ENCODE results near the gene PRKN.

PRKN gene

DNA sequence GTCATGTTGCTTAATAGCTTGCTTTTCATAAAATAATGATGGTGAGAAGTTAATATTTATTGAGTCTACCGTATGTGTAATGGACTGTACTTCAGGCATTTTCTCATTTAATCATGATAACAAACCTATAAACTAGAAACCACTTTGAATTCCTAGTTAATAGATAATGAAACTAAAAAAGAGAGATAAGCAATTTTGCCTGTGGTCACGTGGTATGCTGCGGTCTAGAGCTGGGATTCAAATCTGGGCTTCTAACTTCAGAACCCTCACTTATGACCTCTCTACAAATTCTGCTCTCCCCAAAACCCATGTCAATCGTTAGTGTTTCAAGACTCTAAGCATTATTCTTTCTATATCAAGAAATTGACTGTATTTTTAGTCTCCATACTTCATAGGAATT, 700.7 kb downstream of the PRKN start:
- TF ChIP-seq, protein P1, sequence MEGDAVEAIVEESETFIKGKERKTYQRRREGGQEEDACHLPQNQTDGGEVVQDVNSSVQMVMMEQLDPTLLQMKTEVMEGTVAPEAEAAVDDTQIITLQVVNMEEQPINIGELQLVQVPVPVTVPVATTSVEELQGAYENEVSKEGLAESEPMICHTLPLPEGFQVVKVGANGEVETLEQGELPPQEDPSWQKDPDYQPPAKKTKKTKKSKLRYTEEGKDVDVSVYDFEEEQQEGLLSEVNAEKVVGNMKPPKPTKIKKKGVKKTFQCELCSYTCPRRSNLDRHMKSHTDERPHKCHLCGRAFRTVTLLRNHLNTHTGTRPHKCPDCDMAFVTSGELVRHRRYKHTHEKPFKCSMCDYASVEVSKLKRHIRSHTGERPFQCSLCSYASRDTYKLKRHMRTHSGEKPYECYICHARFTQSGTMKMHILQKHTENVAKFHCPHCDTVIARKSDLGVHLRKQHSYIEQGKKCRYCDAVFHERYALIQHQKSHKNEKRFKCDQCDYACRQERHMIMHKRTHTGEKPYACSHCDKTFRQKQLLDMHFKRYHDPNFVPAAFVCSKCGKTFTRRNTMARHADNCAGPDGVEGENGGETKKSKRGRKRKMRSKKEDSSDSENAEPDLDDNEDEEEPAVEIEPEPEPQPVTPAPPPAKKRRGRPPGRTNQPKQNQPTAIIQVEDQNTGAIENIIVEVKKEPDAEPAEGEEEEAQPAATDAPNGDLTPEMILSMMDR (IDR thresholded peaks at IDR 0.05), result no peak

DNA sequence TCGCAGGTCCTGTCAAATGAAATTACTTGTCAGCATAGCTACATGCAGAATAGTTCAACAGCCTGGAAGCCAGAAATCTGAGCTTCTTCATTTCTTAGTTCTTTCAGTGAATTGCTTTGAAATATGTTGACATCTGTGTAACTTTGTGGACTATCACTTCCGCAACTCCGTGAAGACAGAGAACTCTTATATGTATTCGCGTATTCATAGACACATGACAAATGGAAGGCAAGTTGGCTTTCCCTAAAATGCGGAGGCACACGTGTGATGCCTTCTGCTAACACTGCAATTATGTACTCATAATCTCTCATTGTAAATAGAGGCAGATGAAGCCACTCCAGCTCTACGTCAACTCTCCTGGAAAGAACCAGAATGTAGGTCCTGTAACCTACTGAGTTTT, 701.5 kb downstream of the PRKN start:
- TF ChIP-seq, protein P1 (IDR thresholded peaks at IDR 0.05), result no peak

DNA sequence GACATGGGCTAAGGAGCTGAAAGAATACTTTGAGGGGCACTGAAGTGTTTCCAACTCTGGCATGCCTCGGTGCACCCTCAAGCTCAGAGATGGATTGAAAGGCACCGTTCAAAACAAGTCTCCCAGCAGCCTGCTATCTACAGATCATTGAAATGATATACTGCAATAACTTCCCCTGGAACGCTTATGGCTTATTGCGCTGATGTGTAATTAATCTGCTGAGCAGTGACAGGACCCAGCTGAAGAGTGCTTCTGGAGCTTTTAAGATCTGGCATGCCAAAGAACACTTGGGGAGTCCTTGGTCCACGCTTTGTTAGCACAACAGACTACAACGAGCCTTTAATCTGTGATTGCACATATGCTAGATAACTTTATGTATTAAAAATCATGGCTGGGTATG, 708.2 kb downstream of the PRKN start:
- TF ChIP-seq, protein P1 (IDR thresholded peaks at IDR 0.05), result no peak

DNA sequence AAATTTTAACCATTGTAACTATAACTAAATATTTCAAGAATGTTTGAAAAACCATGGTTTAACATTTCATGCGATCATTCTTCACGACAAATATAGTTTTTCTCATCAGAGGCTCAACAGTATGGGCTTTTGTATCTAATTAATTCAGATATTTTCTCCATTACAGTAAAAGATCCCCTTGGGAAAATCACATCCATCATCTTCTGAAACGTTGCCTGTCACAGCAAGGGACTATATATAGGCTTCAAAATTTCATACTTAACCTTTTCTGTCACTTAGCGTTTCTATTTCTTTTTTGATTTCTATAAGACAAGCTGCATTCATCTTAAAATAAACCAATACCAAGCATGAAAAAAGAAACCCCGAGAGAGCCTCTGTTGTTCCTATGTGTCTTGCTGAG, 710.0 kb downstream of the PRKN start:
- TF ChIP-seq, protein P1 (IDR thresholded peaks at IDR 0.05), result no peak

DNA sequence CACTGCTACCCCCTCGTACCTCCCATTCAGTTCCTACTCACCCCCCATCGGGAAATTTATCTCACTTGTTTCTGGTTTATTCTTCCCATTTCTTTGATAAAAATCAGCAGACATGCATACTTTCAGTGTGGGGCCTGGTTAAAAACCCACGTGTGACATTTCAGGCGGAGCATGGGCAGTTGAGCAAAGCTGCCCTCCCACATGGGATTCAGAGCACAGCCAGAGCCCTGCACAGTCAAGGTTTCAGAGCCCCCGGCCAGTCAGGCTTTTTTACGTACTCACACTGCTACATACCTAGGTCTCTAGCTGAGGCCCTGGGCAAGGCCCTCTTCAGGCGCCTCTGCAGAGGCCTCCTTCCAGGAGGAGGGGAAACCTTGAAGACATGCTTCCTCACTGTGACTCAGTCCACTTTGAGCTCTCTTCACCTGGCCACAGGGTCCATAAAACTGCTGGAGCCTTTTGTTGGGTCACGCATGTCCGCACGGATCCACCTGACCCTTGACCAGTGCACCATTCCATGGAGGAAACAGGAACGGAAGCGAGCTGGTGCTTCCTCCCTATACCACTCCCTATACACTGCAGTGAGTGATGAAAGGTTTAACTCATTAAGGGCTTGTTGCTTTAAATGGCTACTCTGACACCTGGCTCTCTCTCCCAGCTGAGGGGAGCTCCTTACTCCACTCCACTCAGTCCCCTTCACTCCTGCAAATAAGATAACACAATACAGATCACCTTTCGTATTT, 713.3 kb downstream of the PRKN start:
- TF ChIP-seq, protein P1 (IDR thresholded peaks at IDR 0.05), result no peak

DNA sequence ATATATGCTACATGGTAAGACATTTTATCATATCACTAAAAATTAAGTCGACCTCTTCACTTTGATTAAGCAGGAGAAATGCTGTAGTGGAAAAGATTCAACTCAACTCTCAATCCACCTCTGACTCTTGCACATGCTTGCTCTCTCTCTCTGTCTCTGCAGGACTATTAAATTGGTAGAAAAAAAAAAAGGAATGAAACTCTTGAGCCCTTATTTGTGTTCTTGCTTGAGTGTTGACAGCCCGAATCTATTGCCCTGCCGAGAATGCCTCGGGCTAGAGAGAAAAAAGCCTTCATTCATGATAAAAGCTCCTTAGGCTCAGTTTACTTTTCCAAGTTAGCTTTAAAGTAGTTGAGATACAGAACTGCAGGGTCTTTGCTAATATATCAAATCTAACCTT, 722.2 kb downstream of the PRKN start:
- TF ChIP-seq, protein P1 (IDR thresholded peaks at IDR 0.05), result no peak

DNA sequence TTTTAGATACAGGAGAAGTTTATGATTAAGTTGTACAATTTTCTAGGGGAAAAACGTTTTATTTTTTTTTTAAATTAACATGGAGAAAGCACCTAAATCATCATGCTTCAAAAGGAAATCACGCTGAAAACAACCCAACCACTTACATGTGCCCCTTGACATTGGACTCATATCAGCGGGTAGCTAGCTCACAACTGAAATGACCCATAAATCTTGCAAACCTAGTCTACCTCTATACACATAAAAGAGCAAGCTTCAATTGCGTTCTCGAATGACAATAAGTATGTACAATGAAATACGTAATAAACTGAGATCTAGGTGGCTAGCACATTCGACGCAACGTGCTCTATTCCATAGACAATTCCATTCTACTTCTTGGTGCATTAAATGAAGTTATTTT, 730.8 kb downstream of the PRKN start:
- TF ChIP-seq, protein P1 (IDR thresholded peaks at IDR 0.05), result no peak

All from LNCAP (cell line).